Mesothelial cell of epicardium (in vitro differentiated cells): ENCODE results near the gene MGMT. TPM values are rescaled to one million over a fixed set of nuclear protein-coding genes. Genes with fewer than 3 reads are reported as not detected.

Source experiments
- DNase-seq, 2 experiments: peaks; one replicate each; pipeline ENCODE4 v3.0.0; 2021; ENCODE audit warnings: low spot score in 2 of 2; ENCODE audit not compliant: unreplicated experiment in 2 of 2
- H3K27ac Mint-ChIP-seq: 2 replicates; pipeline ENCODE4 v1.8.0; 2021; ENCODE audit warnings: mixed read lengths
- H3K27me3 Mint-ChIP-seq: 2 replicates; pipeline ENCODE4 v1.8.0; 2021; ENCODE audit warnings: low read depth, mixed read lengths
- H3K36me3 Mint-ChIP-seq: 2 replicates; pipeline ENCODE4 v1.8.0; 2021; ENCODE audit warnings: mixed read lengths
- H3K4me1 Mint-ChIP-seq: 2 replicates; pipeline ENCODE4 v1.8.0; 2021; ENCODE audit warnings: mixed read lengths
- H3K4me3 Mint-ChIP-seq: 2 replicates; pipeline ENCODE4 v1.8.0; 2021; ENCODE audit warnings: mild to moderate bottlenecking, moderate library complexity, mixed read lengths
- H3K9me3 Mint-ChIP-seq: 2 replicates; pipeline ENCODE4 v1.8.0; 2021; ENCODE audit warnings: mixed read lengths
- total RNA-seq: library from RNA; stranded (reverse); gene quantifications from 3 replicates; pipeline ENCODE4 v1.2.1, GENCODE V29; 2021
- TF ChIP-seq, protein P1 (sequence below): fragments of 200-600 bp; sonication (generic); IDR thresholded peaks from one replicate; pipeline ENCODE4 v1.5.0; 2021; ENCODE audit warnings: antibody characterized with exemption; ENCODE audit not compliant: unreplicated experiment

The MGMT gene
- total RNA-seq, 1 donor from 2014 or later, result 35.7 TPM

DNA sequence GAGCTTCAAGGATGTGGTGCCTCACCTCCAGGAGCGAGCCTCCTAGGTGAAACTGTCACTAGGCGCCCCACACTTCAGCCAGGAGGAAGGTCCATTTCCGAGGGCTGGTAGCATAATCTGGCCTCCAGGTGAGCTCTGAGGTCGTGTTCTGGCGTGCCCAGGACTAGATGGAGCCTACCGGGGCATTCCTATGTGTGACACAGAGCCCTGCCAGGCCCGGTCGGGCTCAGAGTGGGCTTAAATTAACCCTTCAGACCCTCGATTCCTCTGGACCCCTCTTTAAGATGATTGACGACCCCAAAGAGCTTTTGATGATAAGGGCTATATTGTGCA is 263.9 kb downstream of the MGMT start:
- TF ChIP-seq, protein P1, sequence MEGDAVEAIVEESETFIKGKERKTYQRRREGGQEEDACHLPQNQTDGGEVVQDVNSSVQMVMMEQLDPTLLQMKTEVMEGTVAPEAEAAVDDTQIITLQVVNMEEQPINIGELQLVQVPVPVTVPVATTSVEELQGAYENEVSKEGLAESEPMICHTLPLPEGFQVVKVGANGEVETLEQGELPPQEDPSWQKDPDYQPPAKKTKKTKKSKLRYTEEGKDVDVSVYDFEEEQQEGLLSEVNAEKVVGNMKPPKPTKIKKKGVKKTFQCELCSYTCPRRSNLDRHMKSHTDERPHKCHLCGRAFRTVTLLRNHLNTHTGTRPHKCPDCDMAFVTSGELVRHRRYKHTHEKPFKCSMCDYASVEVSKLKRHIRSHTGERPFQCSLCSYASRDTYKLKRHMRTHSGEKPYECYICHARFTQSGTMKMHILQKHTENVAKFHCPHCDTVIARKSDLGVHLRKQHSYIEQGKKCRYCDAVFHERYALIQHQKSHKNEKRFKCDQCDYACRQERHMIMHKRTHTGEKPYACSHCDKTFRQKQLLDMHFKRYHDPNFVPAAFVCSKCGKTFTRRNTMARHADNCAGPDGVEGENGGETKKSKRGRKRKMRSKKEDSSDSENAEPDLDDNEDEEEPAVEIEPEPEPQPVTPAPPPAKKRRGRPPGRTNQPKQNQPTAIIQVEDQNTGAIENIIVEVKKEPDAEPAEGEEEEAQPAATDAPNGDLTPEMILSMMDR, result no peak
- DNase-seq, result no peak
- no peak overlapping the region for H3K4me3 Mint-ChIP-seq
- H3K36me3 Mint-ChIP-seq, result peaks cover 19% of the 10 kb centered on the region
- H3K27me3 Mint-ChIP-seq, result no peaks in the 10 kb centered on the region
- no peak overlapping the region for H3K27ac Mint-ChIP-seq
- H3K4me1 Mint-ChIP-seq, result no peaks in the 10 kb centered on the region
- peaks cover 10% of the 10 kb centered on the region for H3K9me3 Mint-ChIP-seq

DNA sequence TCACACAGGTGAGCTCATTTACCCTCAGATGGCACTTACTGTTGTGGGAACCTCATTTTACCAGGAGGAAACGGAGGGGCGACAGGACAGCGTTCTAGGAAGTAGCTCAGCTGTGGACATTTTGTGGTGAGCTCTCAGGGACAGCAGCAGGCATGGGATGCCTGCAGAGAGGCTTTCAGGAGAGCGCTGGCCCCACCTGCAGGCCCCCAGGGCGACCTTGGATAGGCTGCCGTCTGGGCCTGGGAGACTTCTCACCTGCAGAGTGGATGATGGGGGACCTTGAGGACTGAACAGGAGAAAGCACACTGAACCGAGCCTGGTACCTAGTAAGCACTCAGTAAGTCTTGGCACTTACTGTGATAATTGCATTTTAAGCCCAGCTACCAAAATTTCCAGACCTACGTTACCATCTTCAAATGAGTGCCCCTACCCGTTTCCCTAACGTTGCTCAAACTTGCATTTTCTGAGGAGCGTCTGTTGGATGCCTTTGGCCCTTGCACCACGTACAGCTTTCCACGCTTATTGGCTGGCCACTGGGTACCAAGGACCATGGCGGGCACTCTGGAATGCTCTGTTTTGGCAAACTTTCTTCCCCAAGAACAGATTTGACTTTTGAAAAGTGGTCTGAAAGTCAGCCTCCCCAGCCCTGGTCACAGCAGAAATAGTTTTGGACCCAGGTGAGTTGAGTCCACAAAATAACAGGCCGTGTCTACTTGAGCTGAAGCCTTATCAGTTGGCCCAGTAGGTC is 273.7 kb downstream of the MGMT start:
- Mint-ChIP-seq H3K9me3 (peaks cover 5% of the 10 kb centered on the region), H3K27ac (no peak overlapping the region), H3K27me3 (no peaks in the 10 kb centered on the region), H3K4me1 (no peaks in the 10 kb centered on the region), H3K36me3 (peaks cover 2% of the 10 kb centered on the region), H3K4me3 (no peak overlapping the region)
- TF ChIP-seq, protein P1, result no peak
- DNase-seq, result no peak

DNA sequence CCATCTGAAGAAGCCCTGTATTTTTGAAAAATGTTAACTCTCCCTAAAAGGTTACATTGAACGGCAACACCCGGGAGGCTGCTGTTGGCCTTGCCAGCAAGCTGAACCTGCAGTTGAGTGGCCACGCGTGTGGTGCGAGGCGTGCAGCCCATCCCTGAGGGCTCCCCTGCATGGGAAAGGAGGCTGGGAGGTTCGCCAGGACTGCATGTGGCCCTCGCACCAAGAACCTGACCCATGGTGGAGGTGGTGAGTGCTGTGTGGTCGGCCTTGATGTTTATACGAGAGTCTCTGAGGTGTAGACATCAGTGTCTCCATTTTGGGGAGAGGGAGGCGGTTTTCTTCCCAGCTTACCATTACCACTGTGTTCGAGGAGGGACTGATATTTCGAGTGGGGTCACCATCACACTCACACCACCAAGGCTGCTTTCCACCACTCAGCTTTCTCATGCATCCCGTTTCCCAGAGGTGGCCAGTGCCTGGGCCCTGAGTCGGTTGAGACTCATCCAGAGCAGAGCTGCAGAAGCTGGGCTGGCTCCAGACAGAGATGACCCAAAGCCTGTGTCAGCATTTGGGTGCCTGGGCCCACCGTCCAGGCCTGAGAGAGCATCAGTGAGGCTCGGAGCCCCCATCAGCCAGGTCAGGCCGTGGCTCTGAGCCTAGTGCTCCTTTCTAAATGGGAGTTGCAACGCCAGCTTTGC is 274.4 kb downstream of the MGMT start:
- TF ChIP-seq, protein P1, result no peak
- Mint-ChIP-seq H3K9me3 (peaks cover 5% of the 10 kb centered on the region), H3K4me1 (no peaks in the 10 kb centered on the region), H3K4me3 (no peak overlapping the region), H3K27me3 (no peaks in the 10 kb centered on the region), H3K36me3 (peaks cover 3% of the 10 kb centered on the region), H3K27ac (no peak overlapping the region)
- no peak for DNase-seq

DNA sequence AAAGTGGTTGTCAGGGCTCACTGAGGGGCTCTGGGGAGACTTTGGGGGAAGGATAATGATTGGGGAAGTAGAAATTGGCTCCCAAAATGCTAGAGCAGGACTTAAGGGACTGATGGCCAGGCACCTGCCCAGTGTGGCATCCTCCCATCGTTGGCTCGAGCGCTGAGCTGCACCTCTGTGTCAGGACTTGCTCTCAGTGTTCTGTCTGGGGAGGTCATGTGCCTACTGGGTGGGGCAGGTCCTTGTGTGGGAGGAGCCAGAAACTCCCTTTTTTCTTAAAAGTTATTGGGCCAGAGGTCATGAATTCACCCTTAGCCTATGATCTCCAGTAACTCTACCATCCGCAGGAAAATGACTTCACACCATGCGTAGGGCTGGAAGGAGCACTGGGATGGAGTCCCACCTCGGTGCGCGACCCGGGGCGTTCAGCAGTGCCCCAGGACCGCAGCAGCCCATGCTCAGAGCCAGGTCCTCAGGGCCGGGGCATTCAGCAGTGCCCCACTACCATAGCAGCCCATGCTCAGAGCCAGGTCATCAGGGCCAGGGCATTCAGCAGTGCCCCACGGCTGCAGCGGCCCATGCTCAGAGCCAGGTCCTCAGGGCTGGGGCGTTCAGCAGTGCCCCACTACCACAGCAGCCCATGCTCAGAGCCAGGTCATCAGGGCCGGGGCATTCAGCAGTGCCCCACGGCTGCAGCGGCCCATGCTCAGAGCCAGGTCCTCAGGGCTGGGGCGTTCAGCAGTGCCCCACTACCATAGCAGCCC is 275.1 kb downstream of the MGMT start:
- TF ChIP-seq, protein P1, result no peak
- peaks cover 12% of the 10 kb centered on the region for H3K9me3 Mint-ChIP-seq
- H3K4me1 Mint-ChIP-seq, result no peaks in the 10 kb centered on the region
- H3K4me3 Mint-ChIP-seq, result no peak overlapping the region
- peaks cover 3% of the 10 kb centered on the region for H3K36me3 Mint-ChIP-seq
- H3K27me3 Mint-ChIP-seq, result no peaks in the 10 kb centered on the region
- H3K27ac Mint-ChIP-seq, result no peak overlapping the region
- no peak for DNase-seq

DNA sequence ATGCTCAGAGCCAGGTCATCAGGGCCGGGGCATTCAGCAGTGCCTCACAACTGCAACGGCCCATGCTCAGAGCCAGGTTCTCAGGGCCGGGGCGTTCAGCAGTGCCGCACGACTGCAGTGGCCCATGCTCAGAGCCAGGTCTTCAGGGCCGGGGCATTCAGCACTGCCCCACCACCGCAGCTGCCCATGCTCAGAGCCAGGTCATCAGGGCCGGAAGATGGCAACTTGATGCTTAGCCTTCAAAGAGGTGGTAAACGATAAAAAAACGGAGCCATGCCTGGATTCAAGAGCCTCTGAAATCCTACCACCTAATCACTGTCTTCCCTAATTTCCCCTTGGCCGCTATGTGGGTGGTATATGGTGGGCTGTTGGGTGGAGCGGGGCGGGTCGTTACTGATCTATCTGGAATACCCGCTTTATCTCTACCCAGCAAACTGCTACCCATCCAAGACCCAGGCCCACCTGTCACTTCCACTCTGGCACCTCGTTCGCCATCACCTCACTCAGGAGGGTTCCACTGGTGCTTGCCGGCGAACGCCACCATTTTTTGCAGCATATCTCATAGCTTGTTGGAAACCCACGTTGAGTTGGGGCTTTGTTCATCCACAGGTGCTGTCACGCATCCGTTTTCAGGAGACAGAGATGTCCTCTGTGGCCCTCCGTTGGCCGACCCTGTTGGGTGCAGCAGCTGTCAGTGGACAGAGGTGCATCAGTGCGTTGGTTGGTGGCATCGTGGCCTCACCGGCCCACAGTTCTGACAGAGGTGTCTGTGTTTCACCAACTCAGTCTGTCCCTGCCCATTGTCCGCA is 275.9 kb downstream of the MGMT start:
- Mint-ChIP-seq H3K27ac (no peak overlapping the region), H3K9me3 (peaks cover 20% of the 10 kb centered on the region), H3K4me3 (no peak overlapping the region), H3K4me1 (no peaks in the 10 kb centered on the region), H3K27me3 (no peaks in the 10 kb centered on the region), H3K36me3 (peaks cover 3% of the 10 kb centered on the region)
- DNase-seq, result no peak
- TF ChIP-seq, protein P1, result no peak
